ENCODE data around the gene PAM16. TPM values are rescaled to one million over a fixed set of nuclear protein-coding genes. Genes with fewer than 3 reads are reported as not detected.

PAM16 gene
- total RNA-seq, 1 experiment from 2014 or later, result 104 TPM

GRCh38 chr16:4349332-4349731, 1.8 kb downstream of the PAM16 start:
- BruUV-seq (replicated peaks), result no TSS peak
- no peaks in the 10 kb centered on the region for H3K36me3 ChIP-seq (ENCODE audit: control insufficient read depth, insufficient read depth, low read length)
- ChIA-PET CTCF (no interaction called here), POLR2A (no interaction called here)
- H3K27ac ChIP-seq (ENCODE audit: low read length), result peak overlapping the region; percentile 89; the same call in 1 of the 2 replicates
- intact Hi-C loops (cut with micrococcal nuclease; ENCODE audit: unreplicated experiment), result no loop called here
- no peak for TF ChIP-seq SIN3A (IDR thresholded peaks at IDR 0.05; ENCODE audit: borderline replicate concordance, insufficient read depth, low read depth, low read length)
- TF ChIP-seq, protein P1, sequence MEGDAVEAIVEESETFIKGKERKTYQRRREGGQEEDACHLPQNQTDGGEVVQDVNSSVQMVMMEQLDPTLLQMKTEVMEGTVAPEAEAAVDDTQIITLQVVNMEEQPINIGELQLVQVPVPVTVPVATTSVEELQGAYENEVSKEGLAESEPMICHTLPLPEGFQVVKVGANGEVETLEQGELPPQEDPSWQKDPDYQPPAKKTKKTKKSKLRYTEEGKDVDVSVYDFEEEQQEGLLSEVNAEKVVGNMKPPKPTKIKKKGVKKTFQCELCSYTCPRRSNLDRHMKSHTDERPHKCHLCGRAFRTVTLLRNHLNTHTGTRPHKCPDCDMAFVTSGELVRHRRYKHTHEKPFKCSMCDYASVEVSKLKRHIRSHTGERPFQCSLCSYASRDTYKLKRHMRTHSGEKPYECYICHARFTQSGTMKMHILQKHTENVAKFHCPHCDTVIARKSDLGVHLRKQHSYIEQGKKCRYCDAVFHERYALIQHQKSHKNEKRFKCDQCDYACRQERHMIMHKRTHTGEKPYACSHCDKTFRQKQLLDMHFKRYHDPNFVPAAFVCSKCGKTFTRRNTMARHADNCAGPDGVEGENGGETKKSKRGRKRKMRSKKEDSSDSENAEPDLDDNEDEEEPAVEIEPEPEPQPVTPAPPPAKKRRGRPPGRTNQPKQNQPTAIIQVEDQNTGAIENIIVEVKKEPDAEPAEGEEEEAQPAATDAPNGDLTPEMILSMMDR (IDR thresholded peaks at IDR 0.05), result no peak
- TF ChIP-seq POLR2AphosphoS5 (IDR thresholded peaks at IDR 0.05; ENCODE audit: low read depth, low read length), result no peak
- no peak for TF ChIP-seq TCF7L2 (IDR thresholded peaks at IDR 0.05; ENCODE audit: low read depth, low read length)
- TF ChIP-seq, protein P2, sequence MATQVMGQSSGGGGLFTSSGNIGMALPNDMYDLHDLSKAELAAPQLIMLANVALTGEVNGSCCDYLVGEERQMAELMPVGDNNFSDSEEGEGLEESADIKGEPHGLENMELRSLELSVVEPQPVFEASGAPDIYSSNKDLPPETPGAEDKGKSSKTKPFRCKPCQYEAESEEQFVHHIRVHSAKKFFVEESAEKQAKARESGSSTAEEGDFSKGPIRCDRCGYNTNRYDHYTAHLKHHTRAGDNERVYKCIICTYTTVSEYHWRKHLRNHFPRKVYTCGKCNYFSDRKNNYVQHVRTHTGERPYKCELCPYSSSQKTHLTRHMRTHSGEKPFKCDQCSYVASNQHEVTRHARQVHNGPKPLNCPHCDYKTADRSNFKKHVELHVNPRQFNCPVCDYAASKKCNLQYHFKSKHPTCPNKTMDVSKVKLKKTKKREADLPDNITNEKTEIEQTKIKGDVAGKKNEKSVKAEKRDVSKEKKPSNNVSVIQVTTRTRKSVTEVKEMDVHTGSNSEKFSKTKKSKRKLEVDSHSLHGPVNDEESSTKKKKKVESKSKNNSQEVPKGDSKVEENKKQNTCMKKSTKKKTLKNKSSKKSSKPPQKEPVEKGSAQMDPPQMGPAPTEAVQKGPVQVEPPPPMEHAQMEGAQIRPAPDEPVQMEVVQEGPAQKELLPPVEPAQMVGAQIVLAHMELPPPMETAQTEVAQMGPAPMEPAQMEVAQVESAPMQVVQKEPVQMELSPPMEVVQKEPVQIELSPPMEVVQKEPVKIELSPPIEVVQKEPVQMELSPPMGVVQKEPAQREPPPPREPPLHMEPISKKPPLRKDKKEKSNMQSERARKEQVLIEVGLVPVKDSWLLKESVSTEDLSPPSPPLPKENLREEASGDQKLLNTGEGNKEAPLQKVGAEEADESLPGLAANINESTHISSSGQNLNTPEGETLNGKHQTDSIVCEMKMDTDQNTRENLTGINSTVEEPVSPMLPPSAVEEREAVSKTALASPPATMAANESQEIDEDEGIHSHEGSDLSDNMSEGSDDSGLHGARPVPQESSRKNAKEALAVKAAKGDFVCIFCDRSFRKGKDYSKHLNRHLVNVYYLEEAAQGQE (IDR thresholded peaks at IDR 0.05; ENCODE audit: insufficient read depth in 1 of 2, low read depth in 2 of 2, low read length in 1 of 2), result no peak
- DNase-seq (ENCODE audit: low read depth, low spot score) (no peak), ATAC-seq (no peak)
- peaks cover 49% of the 10 kb centered on the region for H3K4me1 ChIP-seq (ENCODE audit: control insufficient read depth, insufficient read depth, low read length)
- H3K27me3 ChIP-seq (ENCODE audit: control insufficient read depth, insufficient read depth, low read length), result no peaks in the 10 kb centered on the region
- H3K4me3 ChIP-seq (ENCODE audit: low read depth in 2 of 2, low read length in 2 of 2), result no peak overlapping the region
- in situ Hi-C loops (cut with HindIII; ENCODE audit: low pct_unique_long_range_greater_than_20kb, low sequenced_read_pairs), result no loop called here
- H3K9me3 ChIP-seq (ENCODE audit: control insufficient read depth, insufficient read depth, low read depth, low read length), result no peaks in the 10 kb centered on the region

DNA sequence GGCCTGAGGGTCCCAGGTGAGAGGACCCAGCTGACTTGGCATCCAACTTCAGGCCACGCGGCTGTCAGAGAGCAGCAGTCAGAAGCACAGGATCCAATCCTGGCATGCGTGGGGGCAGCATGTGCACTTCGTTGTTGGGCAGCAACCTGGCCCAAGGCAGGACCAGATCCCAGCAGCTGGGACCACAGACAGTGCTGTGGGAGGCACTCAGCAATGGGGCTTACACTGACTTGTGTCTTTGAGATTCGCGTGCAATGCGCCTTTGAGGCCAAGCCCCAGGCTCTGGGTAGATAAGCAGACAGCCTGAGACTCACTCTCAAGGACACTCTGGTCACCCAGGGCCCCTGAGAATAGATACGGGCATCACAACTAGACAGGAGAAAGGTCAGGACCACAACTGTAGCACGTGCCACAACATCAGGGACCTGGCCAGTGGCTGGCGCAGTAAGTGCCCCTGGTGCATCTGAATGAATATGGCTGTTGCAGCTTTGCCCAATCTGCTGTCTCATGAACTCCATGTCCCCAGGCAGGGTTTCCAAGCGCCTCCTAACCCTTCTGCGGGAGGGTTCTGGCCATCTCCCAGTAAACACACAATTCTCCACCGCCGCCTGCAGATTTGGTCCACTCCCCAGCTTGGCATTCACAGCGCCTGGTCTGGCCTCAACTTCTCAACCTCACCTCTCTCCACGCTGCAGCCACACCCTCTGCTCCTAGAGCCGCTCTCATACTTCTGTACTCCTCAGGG, 3.2 kb downstream of the PAM16 start:
- ATAC-seq, result no peak
- no peaks in the 10 kb centered on the region for H3K27me3 ChIP-seq (ENCODE audit: control insufficient read depth, insufficient read depth, low read length)
- no peak for DNase-seq (ENCODE audit: low read depth, low spot score)
- peak overlapping the region; percentile 48; the same call in 1 of the 2 replicates for H3K27ac ChIP-seq (ENCODE audit: low read length)
- TSS peak; percentile 56 for BruUV-seq (replicated peaks)
- TF ChIP-seq, protein P1 (IDR thresholded peaks at IDR 0.05), result no peak
- no peak for TF ChIP-seq POLR2AphosphoS5 (IDR thresholded peaks at IDR 0.05; ENCODE audit: low read depth, low read length)
- no peak for TF ChIP-seq TCF7L2 (IDR thresholded peaks at IDR 0.05; ENCODE audit: low read depth, low read length)
- TF ChIP-seq SIN3A (IDR thresholded peaks at IDR 0.05; ENCODE audit: borderline replicate concordance, insufficient read depth, low read depth, low read length), result no peak
- TF ChIP-seq, protein P2 (IDR thresholded peaks at IDR 0.05; ENCODE audit: insufficient read depth in 1 of 2, low read depth in 2 of 2, low read length in 1 of 2), result no peak
- in situ Hi-C loops (cut with HindIII; ENCODE audit: low pct_unique_long_range_greater_than_20kb, low sequenced_read_pairs) (no loop called here), intact Hi-C loops (cut with micrococcal nuclease; ENCODE audit: unreplicated experiment) (no loop called here)
- H3K4me3 ChIP-seq (ENCODE audit: low read depth in 2 of 2, low read length in 2 of 2), result no peak overlapping the region
- H3K36me3 ChIP-seq (ENCODE audit: control insufficient read depth, insufficient read depth, low read length), result no peaks in the 10 kb centered on the region
- ChIA-PET POLR2A (no interaction called here), CTCF (interaction anchor here (1.3 kb wide), 1 partner anchor 54 kb away, joined by 5 read pairs; no protein-coding TSS in a partner anchor)
- peaks cover 50% of the 10 kb centered on the region for H3K4me1 ChIP-seq (ENCODE audit: control insufficient read depth, insufficient read depth, low read length)
- no peaks in the 10 kb centered on the region for H3K9me3 ChIP-seq (ENCODE audit: control insufficient read depth, insufficient read depth, low read depth, low read length)

Data from Panc1 (cell line).